Osteocyte (in vitro differentiated cells): ENCODE results near the gene FAR1. TPM values are rescaled to one million over a fixed set of nuclear protein-coding genes. Genes with fewer than 3 reads are reported as not detected.

Source experiments
- DNase-seq: peaks from one replicate; pipeline ENCODE4 v3.0.0; 2021; ENCODE audit warnings: mixed read lengths; ENCODE audit not compliant: unreplicated experiment; ENCODE audit errors: extremely low spot score
- H3K27ac Mint-ChIP-seq: one replicate; pipeline ENCODE4 v1.8.0; 2021; ENCODE audit warnings: mild to moderate bottlenecking, mixed read lengths; ENCODE audit not compliant: unreplicated experiment
- H3K27me3 Mint-ChIP-seq: one replicate; pipeline ENCODE4 v1.8.0; 2021; ENCODE audit warnings: mixed read lengths; ENCODE audit not compliant: unreplicated experiment
- H3K36me3 Mint-ChIP-seq: one replicate; pipeline ENCODE4 v1.8.0; 2021; ENCODE audit warnings: mixed read lengths; ENCODE audit not compliant: unreplicated experiment
- H3K4me1 Mint-ChIP-seq: one replicate; pipeline ENCODE4 v1.8.0; 2021; ENCODE audit warnings: mixed read lengths; ENCODE audit not compliant: unreplicated experiment
- H3K4me3 Mint-ChIP-seq: one replicate; pipeline ENCODE4 v1.8.0; 2021; ENCODE audit warnings: mild to moderate bottlenecking, moderate library complexity, mixed read lengths; ENCODE audit not compliant: unreplicated experiment
- H3K9me3 Mint-ChIP-seq: one replicate; pipeline ENCODE4 v1.8.0; 2021; ENCODE audit warnings: mixed read lengths; ENCODE audit not compliant: unreplicated experiment
- total RNA-seq: library from RNA; stranded (reverse); gene quantifications from 2 replicates; pipeline ENCODE4 v1.2.1, GENCODE V29; 2021
- TF ChIP-seq, protein P1 (sequence below): fragments of 200-600 bp; sonication (generic); IDR thresholded peaks from 2 replicates; pipeline ENCODE4 v1.5.0; 2021; ENCODE audit warnings: antibody characterized with exemption, mild to moderate bottlenecking, moderate library complexity

Gene FAR1
- total RNA-seq, 1 donor from 2014 or later, result 50.8 TPM

DNA sequence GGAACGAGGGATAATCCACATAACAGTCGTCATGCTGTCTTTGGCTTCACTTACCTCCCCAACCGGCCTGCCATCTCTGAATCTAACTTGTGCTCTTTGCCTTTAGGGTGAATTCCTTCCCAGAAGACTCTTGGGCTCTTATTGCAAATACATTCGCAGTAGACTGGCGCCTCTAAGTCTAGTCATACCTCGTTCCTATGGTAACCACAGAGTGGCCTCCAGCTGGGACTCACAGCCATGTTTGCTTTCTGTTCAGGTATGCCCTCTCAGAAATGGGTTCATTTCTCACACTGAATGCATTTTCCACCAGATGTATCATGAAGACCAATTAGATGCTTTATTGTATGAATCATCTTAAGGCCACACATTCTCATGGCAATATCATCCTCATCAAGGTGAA lies 112.7 kb downstream of the FAR1 start:
- no peaks in the 10 kb centered on the region for H3K4me1 Mint-ChIP-seq
- TF ChIP-seq, protein P1, sequence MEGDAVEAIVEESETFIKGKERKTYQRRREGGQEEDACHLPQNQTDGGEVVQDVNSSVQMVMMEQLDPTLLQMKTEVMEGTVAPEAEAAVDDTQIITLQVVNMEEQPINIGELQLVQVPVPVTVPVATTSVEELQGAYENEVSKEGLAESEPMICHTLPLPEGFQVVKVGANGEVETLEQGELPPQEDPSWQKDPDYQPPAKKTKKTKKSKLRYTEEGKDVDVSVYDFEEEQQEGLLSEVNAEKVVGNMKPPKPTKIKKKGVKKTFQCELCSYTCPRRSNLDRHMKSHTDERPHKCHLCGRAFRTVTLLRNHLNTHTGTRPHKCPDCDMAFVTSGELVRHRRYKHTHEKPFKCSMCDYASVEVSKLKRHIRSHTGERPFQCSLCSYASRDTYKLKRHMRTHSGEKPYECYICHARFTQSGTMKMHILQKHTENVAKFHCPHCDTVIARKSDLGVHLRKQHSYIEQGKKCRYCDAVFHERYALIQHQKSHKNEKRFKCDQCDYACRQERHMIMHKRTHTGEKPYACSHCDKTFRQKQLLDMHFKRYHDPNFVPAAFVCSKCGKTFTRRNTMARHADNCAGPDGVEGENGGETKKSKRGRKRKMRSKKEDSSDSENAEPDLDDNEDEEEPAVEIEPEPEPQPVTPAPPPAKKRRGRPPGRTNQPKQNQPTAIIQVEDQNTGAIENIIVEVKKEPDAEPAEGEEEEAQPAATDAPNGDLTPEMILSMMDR, result no peak
- H3K4me3 Mint-ChIP-seq, result no peak overlapping the region
- no peaks in the 10 kb centered on the region for H3K36me3 Mint-ChIP-seq
- no peak overlapping the region for H3K27ac Mint-ChIP-seq
- DNase-seq, result no peak
- H3K27me3 Mint-ChIP-seq, result peaks cover 49% of the 10 kb centered on the region
- no peaks in the 10 kb centered on the region for H3K9me3 Mint-ChIP-seq

Other genes with a start within 250 kb of the FAR1 start
- 29.1 and 29.4 TPM in 2 replicates for gene BTBD10, start 205.4 kb upstream of the FAR1 start, total RNA-seq
- gene PTH, start 172.7 kb upstream of the FAR1 start, total RNA-seq, result not detected in 2 replicates